HEK293 (cell line): ENCODE measurements around the gene LAD1.

Source experiments
- CTCF ChIA-PET: fragments of 350-600 bp; formaldehyde crosslinking; extraction: SDS; loops from one replicate; lab custom pipeline; 2021; ENCODE audit warnings: antibody characterized with exemption; lab: Yijun Ruan, JAX
- POLR2A ChIA-PET: fragments of 300-600 bp; formaldehyde crosslinking; extraction: SDS; loops from one replicate; lab custom pipeline; 2020; ENCODE audit warnings: antibody characterized with exemption, inconsistent platforms; lab: Yijun Ruan, JAX
- H3K27ac ChIP-seq: fragments of 200-500 bp; sonication (Bioruptor generic); 2 replicates; pipeline ENCODE4 v1.5.1; 2014; ENCODE audit warnings: low read depth, low read length, control low read depth, inconsistent platforms; ENCODE audit errors: extremely low read depth
- H3K36me3 ChIP-seq, 2 experiments: fragments of 200-500 bp in 1 of 2; sonication (Bioruptor generic) in 1 of 2; 1 replicate in 1 of 2; 2 replicates in 1 of 2; pipeline ENCODE4 v1.5.1; 2014 to 2017; ENCODE audit warnings: inconsistent platforms in 2 of 2, low read length in 2 of 2; ENCODE audit not compliant: control insufficient read depth in 2 of 2, insufficient read depth in 1 of 2
- H3K4me1 ChIP-seq: fragments of 200-500 bp; sonication (Bioruptor generic); 2 replicates; pipeline ENCODE4 v1.5.1; 2014; ENCODE audit warnings: mild to moderate bottlenecking, low read length, inconsistent platforms; ENCODE audit not compliant: control insufficient read depth, insufficient read depth
- H3K4me3 ChIP-seq: 2 replicates; pipeline ENCODE4 v1.5.1; 2011; ENCODE audit warnings: low read depth, mild to moderate bottlenecking, control low read depth, low read length, moderate library complexity
- H3K9me3 ChIP-seq: fragments of 200-500 bp; sonication (Bioruptor generic); 2 replicates; pipeline ENCODE4 v1.5.1; 2014; ENCODE audit warnings: low read depth, low read length, inconsistent platforms; ENCODE audit not compliant: control insufficient read depth, insufficient read depth
- BCL11A ChIP-seq: fragments of 450-650 bp; formaldehyde crosslinking; IDR thresholded peaks from 2 replicates; pipeline ENCODE4 v1.5.1; 2016; ENCODE audit warnings: low read depth, missing biosample characterization, missing genetic modification characterization
- BCL11B ChIP-seq: fragments of 450-650 bp; formaldehyde crosslinking; IDR thresholded peaks from 2 replicates; pipeline ENCODE4 v1.5.1; 2016; ENCODE audit warnings: low read depth, missing biosample characterization, missing genetic modification characterization
- IKZF3 ChIP-seq: fragments of 450-650 bp; IDR thresholded peaks from 2 replicates; pipeline ENCODE4 v1.5.0; 2018; ENCODE audit warnings: missing biosample characterization, mild to moderate bottlenecking, missing genetic modification characterization, moderate library complexity
- KLF1 ChIP-seq: fragments of 450-650 bp; formaldehyde crosslinking; IDR thresholded peaks from 2 replicates; pipeline ENCODE4 v1.5.1; 2016; ENCODE audit warnings: missing biosample characterization, missing genetic modification characterization
- PRDM1 ChIP-seq: fragments of 450-650 bp; formaldehyde crosslinking; IDR thresholded peaks from 2 replicates; pipeline ENCODE4; 2016; ENCODE audit warnings: missing biosample characterization, missing genetic modification characterization
- RBAK ChIP-seq: fragments of 450-650 bp; formaldehyde crosslinking; IDR thresholded peaks from 2 replicates; pipeline ENCODE4 v1.5.1; 2016; ENCODE audit warnings: missing biosample characterization, missing genetic modification characterization
- TCF7L2 ChIP-seq: IDR thresholded peaks from 2 replicates; pipeline ENCODE4 v1.6.1; 2011; ENCODE audit warnings: low read depth, mild to moderate bottlenecking, inconsistent platforms, low read length, moderate library complexity, borderline replicate concordance
- YY1 ChIP-seq: fragments of 450-650 bp; formaldehyde crosslinking; IDR thresholded peaks from 2 replicates; pipeline ENCODE4 v1.5.1; 2018; ENCODE audit warnings: missing biosample characterization, missing genetic modification characterization
- ZNF112 ChIP-seq: fragments of 450-650 bp; formaldehyde crosslinking; IDR thresholded peaks from 2 replicates; pipeline ENCODE4 v1.5.0; 2017; ENCODE audit warnings: missing biosample characterization, missing genetic modification characterization
- ZNF19 ChIP-seq: fragments of 450-650 bp; formaldehyde crosslinking; IDR thresholded peaks from 2 replicates; pipeline ENCODE4; 2016; ENCODE audit warnings: missing biosample characterization, missing genetic modification characterization, low read depth
- ZNF292 ChIP-seq: fragments of 450-650 bp; formaldehyde crosslinking; IDR thresholded peaks from 2 replicates; pipeline ENCODE4 v1.5.1; 2016; ENCODE audit warnings: low read depth, missing biosample characterization, missing genetic modification characterization, borderline replicate concordance
- ZNF37A ChIP-seq: fragments of 450-650 bp; IDR thresholded peaks from 2 replicates; pipeline ENCODE4 v1.5.1; 2018; ENCODE audit warnings: missing biosample characterization, missing genetic modification characterization
- ZNF394 ChIP-seq: fragments of 450-650 bp; formaldehyde crosslinking; IDR thresholded peaks from 2 replicates; pipeline ENCODE4 v1.5.1; 2016; ENCODE audit warnings: missing biosample characterization, missing genetic modification characterization, mild to moderate bottlenecking, moderate library complexity, borderline replicate concordance
- ZNF404 ChIP-seq: fragments of 450-650 bp; formaldehyde crosslinking; IDR thresholded peaks from 2 replicates; pipeline ENCODE4 v1.5.1; 2017; ENCODE audit warnings: missing biosample characterization, missing genetic modification characterization
- ZNF426 ChIP-seq: fragments of 450-650 bp; formaldehyde crosslinking; IDR thresholded peaks from 2 replicates; pipeline ENCODE4 v1.5.1; 2017; ENCODE audit warnings: missing biosample characterization, missing genetic modification characterization, mild to moderate bottlenecking, inconsistent platforms, moderate library complexity
- ZNF510 ChIP-seq: fragments of 450-650 bp; formaldehyde crosslinking; IDR thresholded peaks from 2 replicates; pipeline ENCODE4 v1.5.1; 2018; ENCODE audit warnings: mild to moderate bottlenecking, missing genetic modification characterization, missing biosample characterization; ENCODE audit not compliant: insufficient replicate concordance
- ZNF514 ChIP-seq: fragments of 450-650 bp; formaldehyde crosslinking; IDR thresholded peaks from 2 replicates; pipeline ENCODE4 v1.5.1; 2016; ENCODE audit warnings: missing biosample characterization, missing genetic modification characterization
- ZNF530 ChIP-seq: fragments of 450-650 bp; formaldehyde crosslinking; IDR thresholded peaks from 2 replicates; pipeline ENCODE4 v1.5.1; 2016; ENCODE audit warnings: low read depth, missing biosample characterization, missing genetic modification characterization
- ZNF610 ChIP-seq: fragments of 450-650 bp; formaldehyde crosslinking; IDR thresholded peaks from 2 replicates; pipeline ENCODE4 v1.5.1; 2016; ENCODE audit warnings: missing biosample characterization, missing genetic modification characterization, borderline replicate concordance
- ZNF629 ChIP-seq: fragments of 450-650 bp; formaldehyde crosslinking; IDR thresholded peaks from 2 replicates; pipeline ENCODE4 v1.5.1; 2017; ENCODE audit warnings: missing biosample characterization, missing genetic modification characterization
- ZNF777 ChIP-seq: fragments of 450-650 bp; formaldehyde crosslinking; IDR thresholded peaks from 2 replicates; pipeline ENCODE4 v1.5.1; 2017; ENCODE audit warnings: missing biosample characterization, missing genetic modification characterization, borderline replicate concordance
- ZNF785 ChIP-seq: fragments of 450-650 bp; formaldehyde crosslinking; IDR thresholded peaks from 2 replicates; pipeline ENCODE4 v1.5.1; 2016; ENCODE audit warnings: missing biosample characterization, missing genetic modification characterization
- ZSCAN16 ChIP-seq: fragments of 450-650 bp; formaldehyde crosslinking; IDR thresholded peaks from 2 replicates; pipeline ENCODE4 v1.5.1; 2016; ENCODE audit warnings: missing biosample characterization, missing genetic modification characterization
- TF ChIP-seq, protein P1 (sequence below): fragments of 450-650 bp; formaldehyde crosslinking; IDR thresholded peaks from 2 replicates; pipeline ENCODE4 v1.5.1; 2016; ENCODE audit warnings: missing biosample characterization, missing genetic modification characterization
- TF ChIP-seq, protein P2 (sequence below): fragments of 450-650 bp; formaldehyde crosslinking; IDR thresholded peaks from 2 replicates; pipeline ENCODE4 v1.5.1; 2016; ENCODE audit warnings: missing biosample characterization, missing genetic modification characterization
- TF ChIP-seq, protein P3 (sequence below): fragments of 450-650 bp; formaldehyde crosslinking; IDR thresholded peaks from 2 replicates; pipeline ENCODE4 v1.5.1; 2016; ENCODE audit warnings: missing biosample characterization, missing genetic modification characterization, borderline replicate concordance

LAD1 gene

DNA sequence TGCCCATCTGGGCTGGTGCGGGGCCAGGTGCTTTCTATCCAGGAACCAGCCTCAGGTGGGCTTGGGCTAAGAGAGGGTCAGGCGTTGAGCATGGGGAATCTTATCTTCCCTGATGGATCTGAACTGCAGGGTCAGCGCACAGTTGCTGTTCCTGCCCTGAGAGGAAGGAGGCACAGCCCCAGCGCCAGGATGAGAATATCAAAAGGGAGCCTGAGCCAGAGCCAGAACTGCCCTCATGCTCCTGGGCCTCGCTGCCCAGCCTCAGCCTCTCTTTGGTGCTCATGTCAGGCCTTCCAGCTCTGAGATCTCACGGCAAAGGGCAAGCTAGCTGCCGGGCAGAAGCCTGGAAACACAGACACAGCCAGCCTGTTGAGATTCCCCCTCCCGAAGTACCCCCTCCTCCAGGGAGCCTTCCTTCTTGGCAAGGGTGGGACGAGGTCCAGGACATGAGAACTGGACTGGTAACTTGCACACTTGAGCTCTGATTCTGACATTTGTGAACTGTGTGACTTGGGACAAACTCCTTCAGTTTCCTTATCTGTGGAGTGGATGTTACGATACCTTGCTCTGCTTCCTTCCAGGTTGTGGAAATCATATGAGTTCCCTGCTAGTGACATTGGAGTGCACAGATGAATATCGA lies 1.2 kb upstream of the LAD1 start:
- Histone ChIP-seq H3K4me3 (no peak overlapping the region), H3K36me3 (no peaks in the 10 kb centered on the region)
- POLR2A ChIA-PET = no interaction called here

DNA sequence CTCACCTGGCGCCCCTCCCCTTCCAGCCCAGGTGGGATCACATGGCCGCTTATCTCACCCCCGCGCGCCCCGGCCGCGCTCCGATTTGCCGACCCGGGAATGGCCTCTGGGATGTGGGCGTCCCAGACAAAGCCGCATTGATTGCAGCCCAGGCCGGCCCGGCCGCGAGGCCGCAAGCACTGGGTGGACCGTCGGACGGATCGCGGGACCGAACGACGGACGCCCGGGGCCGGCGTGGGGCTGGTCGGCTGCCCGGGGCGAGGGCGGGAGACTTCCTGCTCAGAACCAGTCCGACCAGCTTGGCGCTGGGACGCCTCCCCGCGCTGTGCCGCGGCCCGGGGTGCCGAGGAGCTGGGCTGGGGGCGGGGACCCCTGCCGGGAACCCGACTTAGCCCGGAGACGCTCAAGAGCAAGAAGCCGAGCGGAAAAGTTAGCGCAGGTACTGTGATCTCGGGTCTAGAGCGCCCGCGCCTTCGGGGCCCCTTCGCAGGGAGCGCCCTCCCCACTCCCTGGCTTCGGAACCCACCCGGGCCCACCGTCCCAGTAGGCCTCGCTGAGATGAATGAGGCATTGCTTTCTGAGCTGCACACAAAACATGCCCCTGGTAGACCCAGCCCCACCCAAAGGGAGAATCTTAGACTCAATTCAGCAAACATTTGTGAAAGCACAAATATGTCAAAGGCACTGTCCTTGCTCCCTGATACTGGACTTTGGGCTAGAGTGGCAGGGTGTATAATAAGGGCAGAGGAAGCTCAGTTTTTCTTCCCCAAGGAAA lies 415 bp upstream of the LAD1 start:
- TF ChIP-seq ZNF404 (tag by site-specific recombination) = no peak
- no peak for TF ChIP-seq YY1 (tag by site-specific recombination)
- TF ChIP-seq ZNF112 (tag by site-specific recombination) = no peak
- TF ChIP-seq ZNF530 (tag by site-specific recombination) = no peak
- no peak for TF ChIP-seq BCL11A (tag by site-specific recombination)
- TF ChIP-seq ZNF394 (tag by site-specific recombination) = no peak
- TF ChIP-seq ZNF37A (tag by site-specific recombination) = no peak
- no peak for TF ChIP-seq ZNF19 (tag by site-specific recombination)
- no peak for TF ChIP-seq ZNF426 (tag by site-specific recombination)
- POLR2A ChIA-PET = no interaction called here
- Histone ChIP-seq H3K4me1 (no peaks in the 10 kb centered on the region), H3K36me3 (no peaks in the 10 kb centered on the region), H3K27ac (no peak overlapping the region), H3K4me3 (no peak overlapping the region; the same call in 1 of the 2 replicates), H3K9me3 (no peaks in the 10 kb centered on the region)
- CTCF ChIA-PET = interaction anchor here (0.7 to 1.5 kb wide), 4 partner anchors 10 to 37 kb away, joined by 3 to 8 read pairs (median 3); no protein-coding TSS in a partner anchor

More for the DNA sequence above, 1.2 kb upstream of the LAD1 start:
- TF ChIP-seq ZNF292 (tag by site-specific recombination) (no peak), ZNF510 (tag by site-specific recombination) (no peak), BCL11B (tag by site-specific recombination) (no peak), TCF7L2 (no peak), PRDM1 (tag by site-specific recombination) (no peak), ZNF777 (tag by site-specific recombination) (no peak), ZNF629 (tag by site-specific recombination) (no peak), ZNF785 (tag by site-specific recombination) (no peak), IKZF3 (tag by site-specific recombination) (no peak), KLF1 (tag by site-specific recombination) (no peak), ZNF514 (tag by site-specific recombination) (no peak), ZSCAN16 (no peak), ZNF610 (no peak), RBAK (no peak)
- TF ChIP-seq, protein P1, sequence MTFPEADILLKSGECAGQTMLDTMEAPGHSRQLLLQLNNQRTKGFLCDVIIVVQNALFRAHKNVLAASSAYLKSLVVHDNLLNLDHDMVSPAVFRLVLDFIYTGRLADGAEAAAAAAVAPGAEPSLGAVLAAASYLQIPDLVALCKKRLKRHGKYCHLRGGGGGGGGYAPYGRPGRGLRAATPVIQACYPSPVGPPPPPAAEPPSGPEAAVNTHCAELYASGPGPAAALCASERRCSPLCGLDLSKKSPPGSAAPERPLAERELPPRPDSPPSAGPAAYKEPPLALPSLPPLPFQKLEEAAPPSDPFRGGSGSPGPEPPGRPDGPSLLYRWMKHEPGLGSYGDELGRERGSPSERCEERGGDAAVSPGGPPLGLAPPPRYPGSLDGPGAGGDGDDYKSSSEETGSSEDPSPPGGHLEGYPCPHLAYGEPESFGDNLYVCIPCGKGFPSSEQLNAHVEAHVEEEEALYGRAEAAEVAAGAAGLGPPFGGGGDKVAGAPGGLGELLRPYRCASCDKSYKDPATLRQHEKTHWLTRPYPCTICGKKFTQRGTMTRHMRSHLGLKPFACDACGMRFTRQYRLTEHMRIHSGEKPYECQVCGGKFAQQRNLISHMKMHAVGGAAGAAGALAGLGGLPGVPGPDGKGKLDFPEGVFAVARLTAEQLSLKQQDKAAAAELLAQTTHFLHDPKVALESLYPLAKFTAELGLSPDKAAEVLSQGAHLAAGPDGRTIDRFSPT (tag by site-specific recombination) = no peak
- TF ChIP-seq, protein P2, sequence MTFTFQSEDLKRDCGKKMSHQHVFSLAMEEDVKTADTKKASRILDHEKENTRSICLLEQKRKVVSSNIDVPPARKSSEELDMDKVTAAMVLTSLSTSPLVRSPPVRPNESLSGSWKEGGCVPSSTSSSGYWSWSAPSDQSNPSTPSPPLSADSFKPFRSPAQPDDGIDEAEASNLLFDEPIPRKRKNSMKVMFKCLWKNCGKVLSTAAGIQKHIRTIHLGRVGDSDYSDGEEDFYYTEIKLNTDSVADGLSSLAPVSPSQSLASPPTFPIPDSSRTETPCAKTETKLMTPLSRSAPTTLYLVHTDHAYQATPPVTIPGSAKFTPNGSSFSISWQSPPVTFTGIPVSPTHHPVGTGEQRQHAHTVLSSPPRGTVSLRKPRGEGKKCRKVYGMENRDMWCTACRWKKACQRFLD (tag by site-specific recombination) = no peak
- TF ChIP-seq, protein P3, sequence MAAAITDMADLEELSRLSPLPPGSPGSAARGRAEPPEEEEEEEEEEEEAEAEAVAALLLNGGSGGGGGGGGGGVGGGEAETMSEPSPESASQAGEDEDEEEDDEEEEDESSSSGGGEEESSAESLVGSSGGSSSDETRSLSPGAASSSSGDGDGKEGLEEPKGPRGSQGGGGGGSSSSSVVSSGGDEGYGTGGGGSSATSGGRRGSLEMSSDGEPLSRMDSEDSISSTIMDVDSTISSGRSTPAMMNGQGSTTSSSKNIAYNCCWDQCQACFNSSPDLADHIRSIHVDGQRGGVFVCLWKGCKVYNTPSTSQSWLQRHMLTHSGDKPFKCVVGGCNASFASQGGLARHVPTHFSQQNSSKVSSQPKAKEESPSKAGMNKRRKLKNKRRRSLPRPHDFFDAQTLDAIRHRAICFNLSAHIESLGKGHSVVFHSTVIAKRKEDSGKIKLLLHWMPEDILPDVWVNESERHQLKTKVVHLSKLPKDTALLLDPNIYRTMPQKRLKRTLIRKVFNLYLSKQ (tag by site-specific recombination) = no peak
- Histone ChIP-seq H3K27ac (no peak overlapping the region), H3K9me3 (no peaks in the 10 kb centered on the region), H3K4me1 (no peaks in the 10 kb centered on the region)
- CTCF ChIA-PET = interaction anchor here (0.7 to 2.7 kb wide), 5 partner anchors 9 to 36 kb away, joined by 3 to 12 read pairs (median 3); no protein-coding TSS in a partner anchor
